Measurements from ENCODE around the gene CLDN4. TPM values are rescaled to one million over a fixed set of nuclear protein-coding genes. Genes with fewer than 3 reads are reported as not detected.
A peak's percentile ranks its signal among the peaks of the same experiment; 100 is the strongest.
"Not testable (repeated sequence)": the region's sequence is repeated elsewhere in the genome, so short reads cannot be mapped to it uniquely, and the experiment has no call there.

Gene CLDN4
- polyA plus RNA-seq, 1 experiment = 0.15 TPM

- CTCF ChIA-PET = interaction anchor here (1.9 kb wide), 1 partner anchor 237 kb away, joined by 6 read pairs; no protein-coding TSS in a partner anchor
- POLR2A ChIA-PET = no interaction called here
These were observed 13.3 kb downstream of the CLDN4 start for GRCh38 chr7:73844131-73844547.

GRCh38 chr7:73844848-73845460 lies 14.2 kb downstream of the CLDN4 start:
- peak; percentile 24 for DNase-seq (ENCODE audit: low read depth, low spot score)
- H3K27me3 ChIP-seq (ENCODE audit: control insufficient read depth, insufficient read depth, low read length) = no peaks in the 10 kb centered on the region
- POLR2A ChIA-PET = no interaction called here
- TF ChIP-seq CTCF (IDR thresholded peaks at IDR 0.05; ENCODE audit: low read depth, low read length) = no peak
- no peak overlapping the region for H3K27ac ChIP-seq (ENCODE audit: low read depth, low read length)
- no peaks in the 10 kb centered on the region; the same call in 1 of the 2 replicates for H3K9me3 ChIP-seq (ENCODE audit: control insufficient read depth, insufficient read depth, low read length)
- no peak overlapping the region for H3K4me3 ChIP-seq (ENCODE audit: low read depth, low read length)
- CTCF ChIA-PET = interaction anchor here (0.8 to 1.9 kb wide), 2 partner anchors 10 to 238 kb away, joined by 3 to 6 read pairs; no protein-coding TSS in a partner anchor

More at GRCh38 chr7:73844131-73844547, 13.3 kb downstream of the CLDN4 start:
- no peaks in the 10 kb centered on the region for H3K27me3 ChIP-seq (ENCODE audit: control insufficient read depth, insufficient read depth, low read length)
- DNase-seq (ENCODE audit: low read depth, low spot score) = no peak
- no peak overlapping the region for H3K4me3 ChIP-seq (ENCODE audit: low read depth, low read length)
- H3K27ac ChIP-seq (ENCODE audit: low read depth, low read length) = no peak overlapping the region
- no peaks in the 10 kb centered on the region; the same call in 1 of the 2 replicates for H3K9me3 ChIP-seq (ENCODE audit: control insufficient read depth, insufficient read depth, low read length)
- TF ChIP-seq CTCF (IDR thresholded peaks at IDR 0.05; ENCODE audit: low read depth, low read length) = no peak

- H3K27ac ChIP-seq (ENCODE audit: low read depth, low read length); H3K9me3 ChIP-seq (ENCODE audit: control insufficient read depth, insufficient read depth, low read length); H3K27me3 ChIP-seq (ENCODE audit: control insufficient read depth, insufficient read depth, low read length); POLR2A ChIA-PET; DNase-seq (ENCODE audit: low read depth, low spot score); H3K4me3 ChIP-seq (ENCODE audit: low read depth, low read length): not testable (repeated sequence)
- CTCF ChIA-PET = interaction anchor here (0.8 kb wide), 1 partner anchor 9 kb away, joined by 3 read pairs; no protein-coding TSS in a partner anchor
These were observed 15.0 kb downstream of the CLDN4 start for GRCh38 chr7:73845701-73846195.

GRCh38 chr7:73847941-73848723 lies 17.3 kb downstream of the CLDN4 start:
- DNase-seq (ENCODE audit: low read depth, low spot score) = no peak
- no peak for TF ChIP-seq CTCF (IDR thresholded peaks at IDR 0.05; ENCODE audit: low read depth, low read length)
- no peak overlapping the region for H3K27ac ChIP-seq (ENCODE audit: low read depth, low read length)
- H3K27me3 ChIP-seq (ENCODE audit: control insufficient read depth, insufficient read depth, low read length) = no peaks in the 10 kb centered on the region
- ChIA-PET CTCF (interaction anchor here (0.9 to 1.5 kb wide), 3 partner anchors 19 to 220 kb away, joined by 3 to 5 read pairs (median 4); no protein-coding TSS in a partner anchor), POLR2A (interaction anchor here (0.6 kb wide), 1 partner anchor 1736 kb away, joined by 4 read pairs; no protein-coding TSS in a partner anchor)
- no peaks in the 10 kb centered on the region; the same call in 1 of the 2 replicates for H3K9me3 ChIP-seq (ENCODE audit: control insufficient read depth, insufficient read depth, low read length)
- no peak overlapping the region for H3K4me3 ChIP-seq (ENCODE audit: low read depth, low read length)

- TF ChIP-seq CTCF (IDR thresholded peaks at IDR 0.05; ENCODE audit: low read depth, low read length) = no peak
- Histone ChIP-seq H3K4me3 (ENCODE audit: low read depth, low read length) (no peak overlapping the region), H3K9me3 (ENCODE audit: control insufficient read depth, insufficient read depth, low read length) (no peaks in the 10 kb centered on the region; the same call in 1 of the 2 replicates), H3K27me3 (ENCODE audit: control insufficient read depth, insufficient read depth, low read length) (no peaks in the 10 kb centered on the region), H3K27ac (ENCODE audit: low read depth, low read length) (peak overlapping the region; percentile 100)
- DNase-seq (ENCODE audit: low read depth, low spot score) = peak; percentile 94
- CTCF ChIA-PET = interaction anchor here (1.6 kb wide), 2 partner anchors 9 to 38 kb away, joined by 4 read pairs; partner anchors contain the start of gene METTL27
- POLR2A ChIA-PET = interaction anchor here (0.6 to 1.4 kb wide), 9 partner anchors 8 to 525 kb away, joined by 3 to 10 read pairs (median 3); partner anchors contain the start of genes ABHD11, METTL27 and STX1A
These were observed 20.0 kb downstream of the CLDN4 start for GRCh38 chr7:73850781-73851207.
